Endothelial cell of umbilical vein (primary cell): Measurements from ENCODE around the gene KPNB1. TPM values are rescaled to one million over a fixed set of nuclear protein-coding genes. Genes with fewer than 3 reads are reported as not detected.

ENCODE experiments used
- BruUV-seq: library from RNA; stranded (reverse); fragments of 400-500 nt; replicated peaks from 2 replicates; lab custom pipeline; 2021; lab: Mats Ljungman, UMichigan
- CTCF ChIA-PET: fragments of 300-600, 350-600 bp; sonication (Branson Sonifier 250); formaldehyde crosslinking; loops from one replicate; lab custom pipeline; 2021; ENCODE audit warnings: antibody characterized with exemption, inconsistent platforms; lab: Charles Lee
- POLR2A ChIA-PET: fragments of 300-600, 350-600 bp; sonication (Branson Sonifier 250); formaldehyde crosslinking; loops from one replicate; lab custom pipeline; 2021; ENCODE audit warnings: antibody characterized with exemption, inconsistent platforms; lab: Charles Lee
- DNase-seq: peaks from one replicate; pipeline ENCODE4 v3.0.0-alpha.2; 2011; ENCODE audit warnings: low read depth, low spot score
- FAIRE-seq: peaks from 2 replicates; lab custom pipeline; 2011; peaks lifted over from hg19 to GRCh38; lab: Jason Lieb, UNC
- H2AFZ ChIP-seq: 2 replicates; pipeline ENCODE4 v1.6.0; 2012; ENCODE audit warnings: low read depth, low read length, control low read depth, inconsistent platforms
- H3K27ac ChIP-seq: 2 replicates; pipeline ENCODE4 v1.5.1; 2011; ENCODE audit warnings: low read depth, mild to moderate bottlenecking, control low read depth, low read length, moderate library complexity; ENCODE audit not compliant: insufficient read depth
- H3K27me3 ChIP-seq, 2 experiments: 2 replicates each; pipeline versions ENCODE4 v1.6.0 to v1.6.1; 2011; ENCODE audit warnings: low read length in 2 of 2, mixed read lengths in 1 of 2; ENCODE audit not compliant: control insufficient read depth in 2 of 2, insufficient read depth in 2 of 2
- H3K36me3 ChIP-seq, 2 experiments: 2 replicates in 1 of 2; 3 replicates in 1 of 2; pipeline ENCODE4 v1.5.1; 2011; ENCODE audit warnings: low read length in 2 of 2, mild to moderate bottlenecking in 1 of 2, moderate library complexity in 1 of 2; ENCODE audit not compliant: control insufficient read depth in 2 of 2, insufficient read depth in 2 of 2; ENCODE audit errors: extremely low read depth in 1 of 2
- H3K4me1 ChIP-seq: 3 replicates; pipeline ENCODE4 v1.5.1; 2011; ENCODE audit warnings: mild to moderate bottlenecking, low read length; ENCODE audit not compliant: control insufficient read depth, insufficient read depth; ENCODE audit errors: extremely low read depth
- H3K4me2 ChIP-seq: 2 replicates; pipeline ENCODE4 v1.6.1; 2011; ENCODE audit warnings: low read length, control low read depth, mixed read lengths; ENCODE audit not compliant: insufficient read depth
- H3K4me3 ChIP-seq, 3 experiments: fragments of 200-600 bp in 1 of 3; sonication (generic), shearing (Covaris generic) in 1 of 3; replicated peaks in 1 of 3; 2 replicates each; pipeline ENCODE4 v1.5.1; 2011 to 2016; ENCODE audit warnings: control low read depth in 3 of 3, low read length in 3 of 3, mild to moderate bottlenecking in 2 of 3, inconsistent platforms in 1 of 3, low read depth in 1 of 3, moderate library complexity in 1 of 3; ENCODE audit not compliant: insufficient read depth in 1 of 3
- H3K79me2 ChIP-seq: 2 replicates; pipeline ENCODE4 v1.6.0; 2012; ENCODE audit warnings: low read length, inconsistent platforms; ENCODE audit not compliant: control insufficient read depth, insufficient read depth
- H3K9ac ChIP-seq: replicated peaks from 2 replicates; pipeline ENCODE3; 2011; ENCODE audit warnings: low read length, control low read depth; ENCODE audit not compliant: insufficient read depth; ENCODE audit errors: extremely low read depth
- H3K9me1 ChIP-seq: replicated peaks from 3 replicates; pipeline ENCODE4 v1.6.0; 2011; ENCODE audit warnings: mild to moderate bottlenecking, low read length; ENCODE audit not compliant: control insufficient read depth, insufficient read depth; ENCODE audit errors: extremely low read depth
- H3K9me3 ChIP-seq: replicated peaks from 2 replicates; pipeline ENCODE4 v1.5.1; 2012; ENCODE audit warnings: low read length, inconsistent platforms; ENCODE audit not compliant: control insufficient read depth, insufficient read depth
- H4K20me1 ChIP-seq: replicated peaks from 2 replicates; pipeline ENCODE3; 2011; ENCODE audit warnings: mild to moderate bottlenecking, low read length; ENCODE audit not compliant: control insufficient read depth, insufficient read depth; ENCODE audit errors: extremely low read depth
- CTCF ChIP-seq, 2 donors: IDR thresholded peaks; 1 replicate in 1 of 2; 2 replicates in 1 of 2; pipeline ENCODE4 v1.5.1; 2011; ENCODE audit warnings: low read length in 2 of 2, mild to moderate bottlenecking in 2 of 2, moderate library complexity in 2 of 2, control low read depth in 1 of 2, inconsistent platforms in 1 of 2, low read depth in 1 of 2; ENCODE audit not compliant: insufficient read depth in 1 of 2; ENCODE audit errors: extremely low read depth in 1 of 2
- EZH2 ChIP-seq: IDR thresholded peaks from 2 replicates; pipeline ENCODE4 v1.6.1; 2012; ENCODE audit warnings: borderline replicate concordance, low read depth, mild to moderate bottlenecking, moderate library complexity, low read length, inconsistent platforms; ENCODE audit not compliant: severe bottlenecking
- FOS ChIP-seq: IDR thresholded peaks from 2 replicates; pipeline ENCODE4 v1.6.1; 2011; ENCODE audit warnings: mild to moderate bottlenecking, low read length, moderate library complexity, borderline replicate concordance; ENCODE audit not compliant: insufficient read depth
- GATA2 ChIP-seq: IDR thresholded peaks from 2 replicates; pipeline ENCODE4 v1.7.0; 2011; ENCODE audit warnings: low read depth, mild to moderate bottlenecking, moderate library complexity, mixed read lengths, low read length; ENCODE audit not compliant: insufficient read length, insufficient read depth
- JUN ChIP-seq: IDR thresholded peaks from 2 replicates; pipeline ENCODE4 v1.6.1; 2011; ENCODE audit warnings: borderline replicate concordance, low read depth; ENCODE audit not compliant: insufficient read length, insufficient read depth
- MAX ChIP-seq: IDR thresholded peaks from 2 replicates; pipeline ENCODE4 v1.6.1; 2011; ENCODE audit not compliant: insufficient read depth, insufficient read length
- MYC ChIP-seq: IDR thresholded peaks from one replicate; pipeline ENCODE4 v1.6.1; 2011; ENCODE audit warnings: mild to moderate bottlenecking, low read depth, low read length
- POLR2A ChIP-seq: IDR thresholded peaks from 2 replicates; pipeline ENCODE4 v1.6.1; 2012; ENCODE audit warnings: low read depth, mild to moderate bottlenecking, control low read depth, low read length
- POLR2AphosphoS5 ChIP-seq: IDR thresholded peaks from 2 replicates; pipeline ENCODE4 v1.6.1; 2012; ENCODE audit warnings: low read depth, mild to moderate bottlenecking, control low read depth, low read length, moderate library complexity; ENCODE audit not compliant: insufficient read depth
- dilution Hi-C: fragments of 300-500 bp; cut with MboI; formaldehyde crosslinking; loops from one replicate; pipeline ENCODE4 v1.15.0; 2019; ENCODE audit warnings: low sequenced_read_pairs; ENCODE audit not compliant: extremely low pct_ligation_motif_present
- intact Hi-C: fragments of 100-400 bp; cut with micrococcal nuclease; formaldehyde crosslinking; loops from one replicate; pipeline ENCODE4 v1.10.0; 2022
- polyA plus RNA-seq, 4 experiments: library from polyadenylated mRNA; depleted of rRNA in 3 of 4; stranded (reverse) in 3 of 4; unstranded in 1 of 4; fragments of >200 nt; gene quantifications; 2 replicates each; pipeline versions ENCODE4 v1.2.1 to v1.2.3, GENCODE V29; 2011 to 2012; ENCODE audit warnings: missing spikeins in 1 of 4
- total RNA-seq: library from RNA; stranded (reverse); gene quantifications from 2 replicates; pipeline ENCODE4 v1.2.3, GENCODE V29; 2021

The KPNB1 gene
- total and polyA plus RNA-seq, 2 donors (not counting 3 experiments of a cell fraction or from before 2014, with no cell fraction given) = 119 to 495 TPM

DNA sequence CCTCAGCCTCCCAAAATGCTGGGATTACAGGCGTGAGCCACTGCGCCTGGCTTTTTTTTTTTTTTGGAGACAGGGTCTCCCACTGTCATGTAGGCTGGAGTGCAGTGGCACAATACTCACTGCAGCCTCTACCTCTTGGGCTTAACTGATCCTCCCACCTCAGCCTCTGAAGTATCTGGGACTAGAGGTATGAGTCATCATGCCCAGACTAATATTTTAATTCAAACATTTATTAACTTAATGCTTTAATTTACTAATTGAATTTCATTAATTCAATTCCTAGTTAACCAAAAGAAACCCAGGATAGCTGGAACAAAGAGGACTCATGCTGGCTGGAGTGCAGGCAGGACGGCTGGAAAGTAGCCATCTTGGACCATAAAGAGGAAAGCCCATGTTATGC, 14.0 kb upstream of the KPNB1 start:
- CTCF ChIA-PET = interaction anchor here (0.7 to 0.9 kb wide), 2 partner anchors 13 to 19 kb away, joined by 3 read pairs; no protein-coding TSS in a partner anchor
- DNase-seq (no peak), FAIRE-seq (no peak)
- no peak overlapping the region for H3K4me3 ChIP-seq
- H3K4me1 ChIP-seq = peaks cover 9% of the 10 kb centered on the region
- peak; percentile 14 for TF ChIP-seq FOS
- TF ChIP-seq JUN = no peak
- H3K36me3 ChIP-seq = no peaks in the 10 kb centered on the region
- no peak overlapping the region for H3K27ac ChIP-seq
- H4K20me1 ChIP-seq = no peaks in the 10 kb centered on the region
- intact Hi-C loops (no loop called here), dilution Hi-C loops (no loop called here)
- no peaks in the 10 kb centered on the region for H3K9me3 ChIP-seq
- H3K9me1 ChIP-seq = no peaks in the 10 kb centered on the region
- no peak overlapping the region for H3K9ac ChIP-seq
- H3K79me2 ChIP-seq = no peaks in the 10 kb centered on the region
- POLR2A ChIA-PET = interaction anchor here (1.0 kb wide), 1 partner anchor 14 kb away, joined by 4 read pairs; the partner anchor contains the start of gene KPNB1
- no TSS peak for BruUV-seq
- no peaks in the 10 kb centered on the region for H3K27me3 ChIP-seq
- no peak overlapping the region for H2AFZ ChIP-seq
- peak overlapping the region; percentile 24 for H3K4me2 ChIP-seq

- no TSS peak for BruUV-seq
- dilution Hi-C loops = no loop called here
Measured at GRCh38 chr17:47636273-47637030, 13.3 kb upstream of the KPNB1 start.

More at GRCh38 chr17:47636273-47637030, 13.3 kb upstream of the KPNB1 start:
- Histone ChIP-seq H3K36me3 (no peaks in the 10 kb centered on the region), H3K9me3 (no peaks in the 10 kb centered on the region), H3K27me3 (no peaks in the 10 kb centered on the region), H3K4me2 (peak overlapping the region; percentile 24), H3K79me2 (no peaks in the 10 kb centered on the region), H3K27ac (no peak overlapping the region), H3K9ac (no peak overlapping the region), H3K9me1 (no peaks in the 10 kb centered on the region), H3K4me1 (peaks cover 9% of the 10 kb centered on the region), H4K20me1 (no peaks in the 10 kb centered on the region), H3K4me3 (no peak overlapping the region), H2AFZ (peak overlapping the region; percentile 5)
- FAIRE-seq (peak; percentile 75), DNase-seq (peak; percentile 33)
- ChIA-PET CTCF (interaction anchor here (0.7 to 0.9 kb wide), 2 partner anchors 13 to 20 kb away, joined by 3 read pairs; no protein-coding TSS in a partner anchor), POLR2A (interaction anchor here (1.0 kb wide), 1 partner anchor 13 kb away, joined by 4 read pairs; the partner anchor contains the start of gene KPNB1)
- TF ChIP-seq JUN = no peak
- no peak for TF ChIP-seq MAX
- TF ChIP-seq EZH2 = no peak
- no peak for TF ChIP-seq FOS
- no peak for TF ChIP-seq POLR2A
- no peak for TF ChIP-seq POLR2AphosphoS5
- TF ChIP-seq GATA2 = no peak
- TF ChIP-seq CTCF (IDR thresholded peaks at IDR 0.05; ENCODE audit: extremely low read depth in 1 of 2, insufficient read depth in 1 of 2, low read depth in 1 of 2, low read length in 2 of 2) = no peak
- no peak for TF ChIP-seq MYC
- intact Hi-C loops = no loop called here
